Measurements from ENCODE around the gene FLVCR1.

The FLVCR1 gene

GRCh38 chr1:212945056-212945455, 87.0 kb downstream of the FLVCR1 start:
- Histone ChIP-seq H3K36me3 (no peaks in the 10 kb centered on the region), H3K4me1 (ENCODE audit: control insufficient read depth in 1 of 2, insufficient read depth in 1 of 2, low read depth in 1 of 2, low read length in 1 of 2) (peaks cover 1% of the 10 kb centered on the region in 2 experiments), H3K4me3 (ENCODE audit: low read depth in 1 of 2, low read length in 1 of 2) (no peak overlapping the region), H3K27ac (no peak overlapping the region), H3K27me3 (peaks cover 40% of the 10 kb centered on the region), H3K9me3 (no peaks in the 10 kb centered on the region)
- TF ChIP-seq, protein P1, sequence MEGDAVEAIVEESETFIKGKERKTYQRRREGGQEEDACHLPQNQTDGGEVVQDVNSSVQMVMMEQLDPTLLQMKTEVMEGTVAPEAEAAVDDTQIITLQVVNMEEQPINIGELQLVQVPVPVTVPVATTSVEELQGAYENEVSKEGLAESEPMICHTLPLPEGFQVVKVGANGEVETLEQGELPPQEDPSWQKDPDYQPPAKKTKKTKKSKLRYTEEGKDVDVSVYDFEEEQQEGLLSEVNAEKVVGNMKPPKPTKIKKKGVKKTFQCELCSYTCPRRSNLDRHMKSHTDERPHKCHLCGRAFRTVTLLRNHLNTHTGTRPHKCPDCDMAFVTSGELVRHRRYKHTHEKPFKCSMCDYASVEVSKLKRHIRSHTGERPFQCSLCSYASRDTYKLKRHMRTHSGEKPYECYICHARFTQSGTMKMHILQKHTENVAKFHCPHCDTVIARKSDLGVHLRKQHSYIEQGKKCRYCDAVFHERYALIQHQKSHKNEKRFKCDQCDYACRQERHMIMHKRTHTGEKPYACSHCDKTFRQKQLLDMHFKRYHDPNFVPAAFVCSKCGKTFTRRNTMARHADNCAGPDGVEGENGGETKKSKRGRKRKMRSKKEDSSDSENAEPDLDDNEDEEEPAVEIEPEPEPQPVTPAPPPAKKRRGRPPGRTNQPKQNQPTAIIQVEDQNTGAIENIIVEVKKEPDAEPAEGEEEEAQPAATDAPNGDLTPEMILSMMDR (IDR thresholded peaks at IDR 0.05) = no peak

GRCh38 chr1:212945463-212946160, 87.5 kb downstream of the FLVCR1 start:
- Histone ChIP-seq H3K4me1 (ENCODE audit: control insufficient read depth in 1 of 2, insufficient read depth in 1 of 2, low read depth in 1 of 2, low read length in 1 of 2) (peaks cover 5 to 7% of the 10 kb centered on the region in 2 experiments), H3K4me3 (ENCODE audit: low read depth in 1 of 2, low read length in 1 of 2) (no peak overlapping the region), H3K27me3 (peaks cover 46% of the 10 kb centered on the region), H3K9me3 (no peaks in the 10 kb centered on the region), H3K36me3 (no peaks in the 10 kb centered on the region), H3K27ac (no peak overlapping the region)
- TF ChIP-seq, protein P1 (IDR thresholded peaks at IDR 0.05) = no peak

DNA sequence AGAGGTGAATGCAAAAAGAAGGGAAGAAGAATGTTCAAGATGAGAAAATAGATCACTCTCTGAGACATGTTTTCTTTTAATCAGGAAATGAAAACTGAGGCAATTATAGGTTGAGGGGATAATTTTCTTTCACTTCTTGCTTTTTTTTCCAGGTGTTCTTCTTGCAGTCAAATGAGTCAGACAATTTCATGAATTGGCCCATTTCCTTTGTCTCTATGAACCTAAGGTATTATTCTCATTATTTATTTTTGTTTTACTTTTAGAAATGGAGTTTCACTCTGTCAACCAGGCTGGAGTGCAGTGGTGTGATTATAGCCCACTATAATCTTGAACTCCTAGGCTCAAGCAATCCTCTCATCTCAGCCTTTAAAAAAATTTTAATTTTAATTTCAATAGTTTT, 88.8 kb downstream of the FLVCR1 start:
- Histone ChIP-seq H3K27ac (no peak overlapping the region), H3K9me3 (no peaks in the 10 kb centered on the region), H3K4me1 (ENCODE audit: control insufficient read depth in 1 of 2, insufficient read depth in 1 of 2, low read depth in 1 of 2, low read length in 1 of 2) (peaks cover 12 to 18% of the 10 kb centered on the region in 2 experiments), H3K27me3 (peaks cover 59% of the 10 kb centered on the region), H3K4me3 (ENCODE audit: low read depth in 1 of 2, low read length in 1 of 2) (no peak overlapping the region), H3K36me3 (no peaks in the 10 kb centered on the region)
- TF ChIP-seq, protein P1 (IDR thresholded peaks at IDR 0.05) = no peak
